SKM-1 (cell line): Measurements from ENCODE around the gene COASY.

ENCODE experiments used
- DNase-seq: peaks from one replicate; lab custom pipeline; 2025; ENCODE audit not compliant: unreplicated experiment; lab: John Stamatoyannopoulos, UW

COASY gene

DNA sequence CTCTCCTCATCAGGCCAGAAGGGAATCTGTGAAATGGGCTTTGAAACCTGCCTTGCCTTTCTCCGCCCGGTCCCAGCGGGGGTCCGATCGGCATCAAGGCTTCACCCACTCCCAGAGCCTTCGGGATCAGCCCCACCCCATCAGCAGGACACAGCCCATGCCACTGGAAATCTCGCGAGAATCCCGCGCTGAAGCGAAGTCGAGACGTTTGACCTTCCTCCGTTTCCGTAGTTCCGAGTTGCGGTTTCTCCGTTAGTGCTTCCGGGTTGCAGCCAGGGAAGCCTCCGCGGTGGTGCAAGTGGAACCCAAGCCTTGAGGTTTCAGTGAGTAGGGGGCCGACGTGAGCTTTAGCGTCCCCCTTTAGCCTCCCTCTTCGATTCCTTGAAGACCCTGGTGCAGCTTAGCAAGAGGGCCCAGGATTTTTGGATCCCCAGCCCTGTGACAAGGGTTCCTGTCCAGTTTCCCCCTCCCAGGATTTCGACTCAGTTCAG, at the start of gene COASY:
Gene COASY, plus strand, starts transcription at position 252 of the 491 bp plus-strand sequence. CDS start 475 bp downstream, outside the sequence.
- DNase-seq, result peak; percentile 97

DNA sequence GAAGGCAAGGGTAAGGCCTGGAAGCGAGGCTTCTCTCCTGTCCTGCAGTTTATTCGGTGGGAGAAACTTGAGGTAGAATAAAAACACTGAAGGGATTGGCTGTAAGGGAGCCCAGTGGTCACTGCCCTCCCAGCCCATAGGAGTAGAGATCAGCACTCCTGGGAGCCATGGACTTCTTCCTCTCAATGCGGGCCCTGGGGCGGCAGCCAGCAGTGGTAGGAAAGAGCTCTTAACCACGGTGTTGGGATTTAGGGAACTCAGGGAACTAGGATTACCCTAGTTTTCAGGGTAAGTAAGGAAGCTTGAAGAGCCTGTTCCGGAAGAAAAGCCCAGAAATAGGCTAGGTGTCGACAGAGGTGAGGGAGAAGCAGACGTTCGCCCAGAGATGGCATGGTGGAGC, 49.7 kb upstream of the COASY start:
- DNase-seq, result no peak

DNA sequence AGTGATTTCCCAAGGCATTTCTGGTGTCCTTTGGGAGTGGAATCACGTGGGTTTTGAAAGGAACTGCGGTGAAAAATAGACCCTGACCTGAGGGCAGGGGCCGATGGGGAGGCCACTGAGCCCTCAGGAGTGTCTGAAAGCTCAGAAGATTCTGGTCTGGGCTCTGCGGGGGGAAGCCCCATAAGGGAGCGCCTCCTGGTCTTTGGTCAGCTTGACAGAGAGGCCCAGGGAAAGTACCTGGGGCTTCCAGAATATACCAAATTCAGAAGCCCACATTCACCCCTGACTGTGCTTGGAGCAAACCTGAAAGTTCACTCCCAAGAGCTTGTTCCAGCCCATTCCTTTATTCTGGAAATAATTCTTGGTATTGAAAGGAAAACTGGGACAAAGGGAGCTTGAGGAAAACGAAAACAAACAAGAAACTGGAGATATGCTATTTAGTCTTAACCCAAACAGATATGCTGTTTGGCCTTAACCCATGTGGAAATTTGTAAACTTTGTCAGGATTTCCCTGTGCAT, 49.2 kb upstream of the COASY start:
- DNase-seq, result no peak

DNA sequence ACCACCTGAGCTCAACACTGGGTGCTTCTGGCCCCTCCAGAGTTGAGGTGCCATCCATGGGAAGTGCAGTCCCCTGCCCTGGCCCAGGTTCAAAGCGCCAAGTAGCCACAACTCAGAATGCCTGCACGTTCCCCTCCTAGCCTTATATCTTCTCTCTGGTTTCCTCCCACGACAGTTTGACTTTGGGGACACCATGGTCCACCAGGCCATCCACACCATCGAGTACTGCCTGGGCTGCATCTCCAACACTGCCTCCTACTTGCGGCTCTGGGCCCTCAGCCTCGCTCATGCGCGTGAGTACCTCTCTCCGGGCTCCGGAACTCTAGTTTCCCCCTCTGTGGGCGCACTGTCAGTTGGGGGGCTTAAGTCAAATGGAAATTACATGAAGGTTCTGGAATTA, 48.3 kb upstream of the COASY start:
- DNase-seq, result no peak

DNA sequence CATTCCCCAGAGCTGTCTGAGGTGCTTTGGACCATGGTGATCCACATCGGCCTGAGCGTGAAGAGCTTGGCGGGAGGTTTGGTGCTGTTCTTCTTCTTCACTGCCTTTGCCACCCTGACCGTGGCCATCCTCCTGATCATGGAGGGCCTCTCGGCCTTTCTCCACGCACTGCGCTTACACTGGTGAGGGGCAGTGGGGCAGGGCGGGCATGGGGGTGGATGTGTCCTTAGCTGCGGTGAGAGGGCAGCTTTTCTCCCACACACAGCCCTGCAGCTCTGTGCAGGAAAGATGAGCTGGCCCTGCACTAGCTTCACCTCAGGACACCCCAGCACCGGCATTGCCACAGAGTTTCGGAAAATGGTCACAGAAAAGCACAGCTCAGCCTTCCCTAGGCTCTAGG, 47.7 kb upstream of the COASY start:
- DNase-seq, result no peak

DNA sequence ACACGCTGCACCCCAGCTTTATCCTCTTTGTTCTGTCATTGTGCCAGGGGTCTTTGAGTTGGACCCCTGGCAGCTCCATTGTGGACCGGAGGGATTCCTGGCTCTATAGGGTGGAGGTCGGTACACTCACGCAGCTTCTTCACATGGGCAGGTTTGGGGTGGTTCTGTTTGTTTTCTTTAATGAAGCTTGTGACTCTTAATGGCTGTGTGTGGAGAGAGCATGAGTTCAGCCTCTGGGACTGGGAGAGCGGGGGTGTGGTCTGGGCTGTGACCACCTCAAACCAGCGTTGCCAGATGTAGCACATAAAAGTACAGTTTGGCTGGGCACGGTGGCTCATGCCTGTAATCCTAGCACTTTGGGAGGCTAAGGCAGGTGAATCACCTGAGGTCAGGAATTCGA, 47.1 kb upstream of the COASY start:
- DNase-seq, result no peak

DNA sequence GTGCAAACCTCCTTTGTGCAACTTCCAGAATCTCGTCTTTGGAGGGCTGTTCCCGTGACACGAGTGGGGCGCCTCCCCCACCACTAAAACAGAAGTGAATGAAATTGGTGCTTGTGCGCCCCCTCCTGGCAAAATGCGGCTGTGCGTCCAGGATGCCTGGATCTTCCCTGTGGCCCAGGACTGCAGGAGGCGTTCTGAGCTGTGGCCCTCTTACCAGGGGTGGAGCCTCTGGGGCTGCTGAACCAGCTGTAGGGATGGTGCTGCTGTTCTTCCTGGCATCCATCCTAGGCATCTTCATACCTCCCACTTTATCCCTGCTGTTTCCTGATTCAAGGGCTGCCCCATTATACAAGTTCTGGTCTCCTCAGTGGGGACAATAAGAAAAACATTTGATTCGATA, 44.4 kb upstream of the COASY start:
- peak; percentile 20 for DNase-seq

DNA sequence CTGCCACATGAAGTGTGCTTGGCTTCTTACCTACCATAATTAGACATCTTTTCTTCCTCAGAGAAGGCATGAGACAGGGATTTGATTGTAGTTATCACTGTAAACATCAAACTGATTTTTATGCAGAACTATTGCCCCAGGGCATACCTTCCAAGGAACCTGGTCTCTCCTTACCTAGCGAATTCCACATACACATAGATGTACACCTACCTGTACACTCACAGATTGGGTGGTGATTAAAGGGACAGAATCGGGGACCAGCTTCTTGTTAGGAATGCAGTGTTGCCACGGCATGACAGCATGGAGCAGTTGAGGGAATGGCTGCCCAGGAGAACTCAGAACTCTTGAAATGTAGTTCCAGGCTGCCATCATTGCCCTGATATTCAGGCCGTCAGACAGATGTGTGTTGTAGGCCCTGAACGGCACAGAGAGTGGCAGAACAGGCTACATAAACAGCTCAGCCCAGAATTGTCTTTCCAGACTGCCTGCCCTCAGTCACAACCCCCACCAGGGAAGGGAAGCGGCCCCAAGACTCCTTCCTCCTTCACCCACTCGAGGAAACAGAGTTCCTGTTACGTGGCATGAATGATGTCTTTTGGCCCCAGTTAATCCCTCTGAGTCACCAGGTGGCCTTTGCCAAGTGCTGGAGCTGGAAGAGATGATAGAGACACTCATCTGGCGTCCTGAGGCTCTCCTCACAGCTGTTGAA, 43.7 kb upstream of the COASY start:
- DNase-seq, result no peak

DNA sequence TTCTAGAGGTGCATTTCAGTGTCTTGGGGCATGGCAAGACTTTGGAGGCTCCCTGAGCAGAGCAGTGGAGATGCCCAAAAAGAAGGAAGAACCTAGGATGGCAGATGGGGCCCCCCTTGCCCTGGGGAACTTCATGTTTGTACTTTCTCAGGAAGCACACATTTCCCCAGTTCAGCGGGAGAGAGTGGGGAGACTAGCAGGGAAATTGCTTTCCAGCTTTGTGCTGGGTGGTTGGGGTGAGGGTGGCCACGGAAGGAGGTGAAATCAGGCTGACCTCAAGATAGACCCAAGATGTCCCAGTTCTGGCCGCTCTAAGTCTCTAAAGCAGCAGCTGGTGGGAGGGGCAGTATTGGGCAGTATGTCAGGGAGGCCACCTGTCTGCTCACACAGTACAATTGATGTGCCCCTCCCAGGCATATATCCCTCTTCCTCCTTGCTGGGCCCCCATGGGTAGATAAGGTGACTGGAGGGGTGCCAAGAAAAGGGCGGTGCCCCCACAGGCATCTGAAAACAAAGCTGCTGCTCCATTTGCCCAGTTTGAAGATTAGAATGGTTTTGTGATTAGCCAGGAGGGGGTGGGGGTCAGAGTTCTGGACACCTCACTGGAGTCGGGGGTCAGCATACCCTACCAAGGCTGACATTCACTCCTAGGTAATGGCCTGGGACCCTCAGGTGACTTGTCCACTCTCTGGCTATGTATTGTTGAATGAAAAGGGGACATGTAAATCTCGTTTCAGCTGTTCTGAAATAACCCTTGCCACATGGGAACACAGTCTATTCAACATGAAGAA, 43.0 kb upstream of the COASY start:
- DNase-seq, result no peak

DNA sequence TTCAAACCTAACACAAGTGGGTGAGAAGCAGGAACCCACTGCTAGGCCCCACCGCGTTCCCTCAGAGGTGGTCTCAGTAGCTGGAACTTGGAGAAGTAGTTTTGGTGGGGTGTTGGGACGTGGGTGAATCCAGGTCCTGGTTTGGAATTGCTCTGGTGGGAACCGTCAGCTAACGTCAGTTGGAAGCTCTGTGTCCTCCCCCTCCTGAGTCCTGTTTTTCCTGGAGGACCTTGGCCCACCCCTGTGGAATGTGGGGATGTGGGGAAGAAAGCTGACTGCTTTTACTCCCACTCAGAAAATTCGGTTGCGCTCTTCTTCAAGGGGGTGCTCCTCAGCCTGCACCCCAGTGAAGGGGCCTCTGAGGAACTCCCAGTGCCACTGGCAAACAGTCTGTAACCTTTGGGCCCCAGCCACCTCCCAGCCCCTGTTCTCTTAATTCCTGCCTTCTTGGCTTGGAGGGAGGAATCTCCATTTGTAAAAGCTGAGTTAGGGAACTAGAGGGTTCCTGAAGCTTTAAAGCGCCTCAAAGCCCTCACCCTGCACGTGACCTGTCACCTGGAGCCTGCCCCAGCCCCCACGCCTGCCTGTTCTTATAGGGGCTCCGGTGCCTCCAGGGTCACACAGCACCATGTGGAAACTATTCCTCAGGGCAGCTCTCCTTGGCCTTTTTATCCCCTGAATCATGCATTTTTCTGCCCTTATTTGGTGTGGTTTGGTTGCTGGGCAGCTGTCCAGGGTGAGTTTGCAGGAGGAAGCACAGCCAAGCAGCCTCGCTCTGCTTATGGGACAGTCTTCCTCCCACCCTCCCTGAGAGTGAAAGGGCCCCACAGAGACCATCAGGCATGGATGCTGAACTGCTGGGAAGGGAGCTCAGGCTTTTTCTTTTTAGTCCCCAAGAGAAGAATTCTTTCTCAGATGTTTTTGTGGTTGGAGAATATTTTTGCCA, 42.1 kb upstream of the COASY start:
- no peak for DNase-seq

DNA sequence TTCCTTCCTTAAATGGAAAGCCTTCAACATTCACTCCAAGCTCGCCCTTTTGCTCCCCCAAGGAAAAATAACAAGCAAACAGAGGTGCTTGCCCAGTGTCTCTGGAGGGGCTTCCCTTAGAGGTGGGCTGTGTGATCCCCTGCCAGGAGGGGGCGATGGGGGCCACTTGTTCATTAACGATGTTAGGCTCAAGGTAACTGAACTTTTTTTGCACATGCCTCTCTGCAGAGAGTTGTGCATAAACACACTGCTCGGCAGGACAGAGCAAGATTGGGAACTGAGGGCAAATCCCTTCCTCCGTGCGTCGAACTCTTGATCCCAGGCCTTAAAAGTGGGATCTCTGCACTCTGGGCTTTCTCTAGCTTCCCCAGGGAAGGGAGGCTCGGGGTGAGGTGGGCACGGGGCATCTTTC, 41.4 kb upstream of the COASY start:
- no peak for DNase-seq

DNA sequence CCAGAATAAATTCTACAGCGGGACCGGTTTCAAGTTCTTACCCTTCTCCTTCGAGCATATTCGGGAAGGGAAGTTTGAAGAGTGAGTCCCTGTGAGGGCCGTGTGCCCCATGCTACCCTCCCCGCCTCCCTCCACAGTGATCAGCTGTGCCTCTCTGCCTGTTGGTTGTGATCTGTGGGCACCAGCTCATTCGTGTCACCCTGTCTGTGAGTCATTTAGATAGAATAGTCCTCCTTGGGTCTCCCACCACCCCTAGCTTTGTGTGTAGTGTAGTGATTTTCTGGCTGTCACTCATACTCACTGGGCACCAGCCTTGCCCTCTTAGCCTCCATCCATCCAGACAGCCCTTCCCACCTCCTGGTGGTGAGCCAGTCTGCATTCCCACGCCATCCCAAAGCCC, 40.9 kb upstream of the COASY start:
- DNase-seq, result no peak

DNA sequence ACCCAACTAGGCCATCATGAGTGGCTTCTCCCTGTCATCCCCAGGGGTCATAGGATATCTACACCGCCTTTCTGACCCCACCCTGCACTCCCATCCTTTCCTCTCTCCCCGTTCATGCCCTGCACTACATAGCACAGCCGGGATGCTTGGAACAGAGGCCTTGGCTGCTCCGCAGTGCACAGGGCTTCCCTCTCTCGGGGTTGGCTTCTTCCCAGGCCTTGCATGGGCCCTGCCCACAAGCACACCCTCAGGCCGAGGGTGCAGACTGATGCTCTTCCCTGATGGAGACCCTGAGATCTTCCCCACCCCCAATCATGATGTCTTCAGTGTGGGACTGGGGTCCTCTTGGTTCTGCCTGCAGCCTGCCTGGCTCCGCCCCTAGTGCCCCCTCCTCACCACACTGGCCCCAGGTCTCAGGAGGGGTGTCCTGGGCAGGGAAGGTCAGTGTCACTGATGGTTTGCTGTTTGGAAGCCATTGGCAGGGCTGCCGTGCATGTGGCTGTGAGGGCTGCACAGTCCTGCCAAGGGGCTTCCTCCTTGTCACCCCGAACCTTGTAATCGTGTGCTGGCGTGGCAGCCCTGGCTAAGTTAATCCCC, 40.2 kb upstream of the COASY start:
- DNase-seq, result no peak

DNA sequence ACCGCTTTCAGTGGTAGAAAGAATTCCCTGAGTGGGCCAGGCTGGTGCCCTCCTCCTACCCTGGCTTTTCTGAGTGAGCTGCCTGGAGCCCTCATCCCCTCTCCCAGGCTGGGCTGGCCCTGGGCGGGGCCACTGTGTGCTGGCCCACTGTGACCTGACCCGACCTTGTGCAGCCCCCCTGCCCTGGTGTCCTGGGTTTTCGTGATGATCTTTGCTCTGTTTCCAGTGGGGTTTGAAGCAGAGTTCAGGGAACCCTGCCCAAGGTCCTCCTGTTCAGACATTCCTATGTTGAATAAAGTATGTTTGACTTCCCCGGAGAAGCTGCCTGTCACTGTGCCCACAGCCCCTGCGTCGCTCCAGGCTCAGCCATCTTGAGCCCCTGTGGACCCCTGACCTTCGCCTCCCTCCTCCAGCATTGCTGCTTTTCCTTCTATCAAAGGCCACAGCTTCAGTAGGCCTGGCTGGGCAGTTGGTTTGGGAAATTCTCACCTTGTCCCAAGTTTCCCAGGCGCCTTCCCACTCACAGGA, 39.6 kb upstream of the COASY start:
- no peak for DNase-seq

DNA sequence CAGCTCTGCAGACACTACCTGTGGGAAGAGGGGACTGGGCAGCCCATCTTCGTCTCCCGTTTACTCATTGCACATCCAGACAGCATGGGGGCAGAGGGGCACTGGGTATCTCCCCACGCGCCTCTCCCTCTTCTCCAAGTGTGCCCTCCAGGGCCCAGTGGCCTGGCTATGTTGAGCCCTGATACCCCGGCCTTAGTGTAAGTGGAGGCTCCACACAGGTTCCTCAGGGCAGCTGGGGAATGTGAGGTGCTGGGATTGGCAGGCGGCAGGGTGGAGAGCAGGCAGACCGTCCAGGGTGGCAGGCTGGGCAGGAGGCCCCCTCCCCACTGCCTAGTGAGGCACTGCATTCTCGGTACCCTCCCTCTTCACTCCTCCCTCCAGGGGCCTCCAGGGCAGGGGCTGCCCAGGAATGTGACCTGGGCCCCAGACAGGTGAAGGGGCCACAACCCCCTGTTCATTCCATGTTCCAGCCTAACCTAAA, 39.1 kb upstream of the COASY start:
- no peak for DNase-seq

DNA sequence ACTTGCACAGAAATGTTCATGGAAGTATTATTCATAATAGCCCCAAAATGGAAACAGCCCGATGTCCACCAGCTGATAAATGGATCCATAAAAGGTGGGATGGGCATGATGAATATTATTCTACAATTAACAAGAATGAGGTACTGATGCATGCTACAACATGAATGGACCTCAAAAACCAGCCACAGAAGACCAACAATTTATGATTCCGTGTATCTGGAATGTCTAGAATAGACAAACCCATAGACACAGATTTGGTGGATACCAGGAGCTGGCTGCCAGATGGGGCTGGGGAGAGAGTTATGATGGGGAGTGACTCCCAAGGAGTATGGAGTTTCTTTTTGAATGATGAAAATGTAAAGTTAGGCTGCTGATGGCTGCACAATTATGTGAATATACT, 36.7 kb upstream of the COASY start:
- DNase-seq, result no peak

DNA sequence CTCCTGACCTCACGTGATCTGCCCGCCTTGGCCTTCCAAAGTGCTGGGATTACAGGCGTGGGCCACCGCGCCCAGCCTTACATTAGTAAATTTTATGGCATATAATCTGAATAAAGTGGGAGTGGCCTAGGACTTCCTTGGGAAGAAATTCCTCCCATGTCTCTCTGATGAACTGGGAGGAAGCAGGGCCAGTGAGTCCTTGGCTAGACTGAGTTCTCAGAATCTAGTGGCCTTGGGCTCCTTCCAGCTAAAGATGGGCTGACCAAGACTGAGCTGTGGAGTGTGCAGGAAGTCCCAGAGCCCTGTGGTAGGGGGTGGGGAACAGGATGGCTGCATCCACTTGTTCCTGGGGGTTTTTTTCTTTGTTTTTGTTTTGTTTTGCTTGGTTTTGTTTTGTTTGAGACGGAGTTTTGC, 35.9 kb upstream of the COASY start:
- DNase-seq, result no peak

DNA sequence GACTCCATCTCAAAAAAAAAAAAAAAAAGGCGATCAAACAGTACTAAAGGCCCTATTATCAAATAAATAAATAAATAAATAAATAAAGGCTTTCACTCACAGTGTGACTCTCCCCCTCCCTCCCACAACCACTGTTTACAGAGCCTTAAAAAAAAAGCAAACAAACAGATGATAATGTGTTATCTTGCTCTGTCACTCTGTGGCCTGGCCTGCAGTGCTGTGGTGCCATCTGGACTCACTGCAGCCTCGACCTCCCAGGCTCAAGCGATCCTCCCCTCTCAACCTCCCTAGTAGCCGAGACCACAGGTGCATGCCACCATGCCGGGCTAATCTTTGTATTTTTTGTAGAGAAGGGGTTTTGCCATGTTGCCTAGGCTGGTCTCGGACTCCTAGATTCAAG, 34.0 kb upstream of the COASY start:
- no peak for DNase-seq

DNA sequence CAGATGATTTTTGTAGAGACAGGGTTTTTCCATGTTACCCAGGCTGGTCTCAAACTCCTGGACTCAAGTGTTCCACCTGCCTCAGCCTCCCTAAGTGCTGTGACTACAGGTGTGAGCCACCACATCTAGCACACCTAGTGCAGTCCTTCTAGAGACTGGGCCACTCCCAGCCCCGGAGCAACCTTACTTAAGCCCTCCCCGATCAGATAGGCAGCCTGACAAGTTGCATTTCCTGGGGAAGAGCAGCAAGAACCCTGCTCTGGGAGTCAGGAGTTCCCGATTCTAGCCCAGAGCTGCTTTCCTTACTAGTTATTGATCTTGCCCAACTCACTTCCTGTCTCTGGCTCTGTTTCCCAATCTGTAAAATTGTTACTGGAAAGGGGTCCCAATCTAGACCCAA, 32.9 kb upstream of the COASY start:
- DNase-seq, result no peak

DNA sequence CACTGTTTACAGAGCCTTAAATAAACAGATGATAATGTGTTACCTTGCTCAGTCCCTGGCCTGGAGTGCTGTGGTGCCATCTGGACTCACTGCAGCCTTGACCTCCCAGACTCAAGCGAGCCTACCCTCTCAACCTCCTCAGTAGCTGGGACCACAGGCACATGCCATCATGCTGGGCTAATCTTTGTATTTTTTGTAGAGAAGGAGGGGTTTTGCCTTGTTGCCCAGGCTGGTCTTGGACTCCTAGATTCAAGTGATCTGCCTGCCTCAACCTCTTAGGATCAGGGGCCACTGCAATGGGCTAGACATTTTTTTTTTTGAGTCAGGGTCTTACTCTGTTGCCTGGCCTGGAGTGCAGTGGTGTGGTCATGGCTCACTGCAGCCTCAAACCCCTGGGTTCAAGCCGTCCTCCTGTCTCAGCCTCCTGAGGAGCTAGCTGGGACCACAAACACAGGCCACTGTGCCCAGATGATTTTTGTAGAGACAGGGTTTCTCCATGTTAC, 30.9 kb upstream of the COASY start:
- no peak for DNase-seq
